Left ventricle myocardium inferior (tissue), 1 donor: ENCODE results near the gene MAB21L3. TPM values are rescaled to one million over a fixed set of nuclear protein-coding genes. Genes with fewer than 3 reads are reported as not detected.

Source experiments
- DNase-seq: peaks from one replicate; pipeline ENCODE4 v3.0.0-alpha.2; 2020
- H3K27ac ChIP-seq: fragments of 200-600 bp; replicated peaks from 2 replicates; pipeline ENCODE4 v1.8.0; 2021
- H3K27me3 ChIP-seq: fragments of 200-600 bp; 2 replicates; pipeline ENCODE4 v1.8.0; 2021; ENCODE audit warnings: low read depth
- H3K36me3 ChIP-seq: fragments of 200-600 bp; 2 replicates; pipeline ENCODE4 v1.8.0; 2021
- H3K4me1 ChIP-seq: fragments of 200-600 bp; 2 replicates; pipeline ENCODE4 v1.8.0; 2021
- H3K4me3 ChIP-seq: fragments of 200-600 bp; 2 replicates; pipeline ENCODE4 v1.8.0; 2021; ENCODE audit warnings: mild to moderate bottlenecking, moderate library complexity
- H3K9me3 ChIP-seq: fragments of 200-600 bp; replicated peaks from 2 replicates; pipeline ENCODE4 v1.8.0; 2021
- intact Hi-C: fragments of 100-400 bp; cut with micrococcal nuclease; formaldehyde crosslinking; loops from one replicate; pipeline ENCODE4 v1.11.0; 2022
- long read RNA-seq: library from polyadenylated mRNA; unstranded; transcript quantifications from one replicate; pipeline ENCODE4 v2.0.0, GENCODE V29; 2021
- total RNA-seq: library from RNA; stranded (reverse); fragmentation: NEBNext Ultra II Directional; extraction: Animal tissue kit (Norgen Biotek cat#: 25700); gene quantifications from one replicate; pipeline ENCODE4 v1.2.1, GENCODE V29; 2021
- TF ChIP-seq, protein P1 (sequence below): fragments of 200-600 bp; IDR thresholded peaks from 2 replicates; pipeline ENCODE4 v1.8.0; 2021; ENCODE audit warnings: antibody characterized with exemption, mild to moderate bottlenecking, borderline replicate concordance
- donor health status: DM: no; HTN: yes; CAD: no; lungs with severe emphysema.

MAB21L3 gene
- total RNA-seq, result not detected
- long read RNA-seq, result 0 reads

DNA sequence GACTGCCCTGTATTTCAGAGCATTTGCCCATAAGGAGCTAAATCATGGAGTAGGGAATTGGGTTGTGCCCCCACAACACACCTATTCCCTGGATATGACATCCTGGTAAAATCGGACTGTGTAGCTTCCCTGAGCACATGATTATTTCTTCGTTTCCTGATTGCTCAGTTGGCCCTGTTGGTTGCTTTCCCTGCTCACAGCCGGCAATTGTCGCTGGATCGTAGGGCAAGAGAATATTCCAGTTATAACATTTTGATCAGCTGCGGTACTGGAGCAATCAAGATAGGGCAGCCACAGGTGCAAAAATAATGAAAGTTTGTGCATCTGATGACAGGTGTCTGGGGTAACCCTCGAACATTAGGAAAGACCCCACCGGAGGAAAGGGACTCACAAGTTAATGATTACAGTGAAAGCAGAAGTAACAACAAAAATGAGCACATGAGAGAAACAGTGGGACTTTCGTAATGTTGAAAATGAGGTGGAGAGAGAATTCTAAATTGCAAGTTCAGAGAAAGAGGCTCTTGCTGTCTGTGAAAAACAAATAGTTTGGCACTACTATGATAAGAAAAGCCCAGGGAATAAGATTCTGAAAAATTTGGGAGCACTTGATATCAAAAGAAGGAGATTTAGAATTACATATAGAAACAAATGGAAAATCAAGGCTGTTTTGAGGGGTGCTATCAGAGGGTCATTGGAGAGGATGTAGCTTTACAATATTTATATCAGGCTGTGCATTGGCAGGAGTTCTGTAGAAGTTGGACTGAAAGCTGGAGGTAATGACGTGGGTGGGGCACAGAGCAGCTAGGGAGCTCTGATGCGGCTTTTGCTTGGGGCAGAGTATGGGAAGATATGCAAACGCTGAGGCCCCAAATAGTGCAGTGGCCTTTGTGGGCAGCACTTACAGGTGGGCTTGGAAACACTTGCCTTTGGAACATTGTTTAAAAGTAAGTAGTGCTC lies at the start of gene MAB21L3:
TSS of gene MAB21L3 (plus strand) at position 833 of the 957 bp plus-strand sequence. CDS start 1,217 bp downstream, outside the sequence.
- intact Hi-C loops, result no loop called here
- Histone ChIP-seq H3K4me1 (peaks cover 4% of the 10 kb centered on the region), H3K4me3 (peak within 1 kb of the TSS; percentile 9), H3K27me3 (no peaks in the 10 kb centered on the region), H3K9me3 (no peaks in the 10 kb centered on the region), H3K36me3 (no peaks in the 10 kb centered on the region), H3K27ac (no peak within 1 kb of the TSS)
- DNase-seq, result no peak
- TF ChIP-seq, protein P1, sequence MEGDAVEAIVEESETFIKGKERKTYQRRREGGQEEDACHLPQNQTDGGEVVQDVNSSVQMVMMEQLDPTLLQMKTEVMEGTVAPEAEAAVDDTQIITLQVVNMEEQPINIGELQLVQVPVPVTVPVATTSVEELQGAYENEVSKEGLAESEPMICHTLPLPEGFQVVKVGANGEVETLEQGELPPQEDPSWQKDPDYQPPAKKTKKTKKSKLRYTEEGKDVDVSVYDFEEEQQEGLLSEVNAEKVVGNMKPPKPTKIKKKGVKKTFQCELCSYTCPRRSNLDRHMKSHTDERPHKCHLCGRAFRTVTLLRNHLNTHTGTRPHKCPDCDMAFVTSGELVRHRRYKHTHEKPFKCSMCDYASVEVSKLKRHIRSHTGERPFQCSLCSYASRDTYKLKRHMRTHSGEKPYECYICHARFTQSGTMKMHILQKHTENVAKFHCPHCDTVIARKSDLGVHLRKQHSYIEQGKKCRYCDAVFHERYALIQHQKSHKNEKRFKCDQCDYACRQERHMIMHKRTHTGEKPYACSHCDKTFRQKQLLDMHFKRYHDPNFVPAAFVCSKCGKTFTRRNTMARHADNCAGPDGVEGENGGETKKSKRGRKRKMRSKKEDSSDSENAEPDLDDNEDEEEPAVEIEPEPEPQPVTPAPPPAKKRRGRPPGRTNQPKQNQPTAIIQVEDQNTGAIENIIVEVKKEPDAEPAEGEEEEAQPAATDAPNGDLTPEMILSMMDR, result no peak

DNA sequence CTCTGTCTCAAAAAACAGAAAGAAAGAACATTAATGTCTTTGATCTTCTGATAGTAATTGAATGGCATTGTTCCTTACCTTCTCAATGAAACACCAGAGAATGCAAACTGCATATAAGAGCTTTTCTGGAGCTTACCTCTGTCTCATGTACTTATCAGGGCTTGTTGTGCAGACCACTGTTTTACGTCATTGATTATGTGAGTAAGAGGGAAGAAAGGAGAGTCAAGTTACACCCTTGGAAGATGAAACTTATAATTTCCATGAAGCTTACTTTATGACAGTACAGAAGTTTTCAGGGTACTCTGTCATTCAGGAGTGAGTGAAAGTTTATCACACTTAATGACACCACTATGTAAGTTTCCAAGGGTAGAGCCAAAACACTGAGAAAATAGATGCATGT lies 49.0 kb upstream of the MAB21L3 start:
- Histone ChIP-seq H3K9me3 (peaks cover 21% of the 10 kb centered on the region), H3K36me3 (peaks cover 22% of the 10 kb centered on the region), H3K27ac (no peak overlapping the region), H3K4me1 (no peaks in the 10 kb centered on the region), H3K4me3 (no peak overlapping the region), H3K27me3 (no peaks in the 10 kb centered on the region)
- DNase-seq, result no peak
- intact Hi-C loops, result no loop called here
- TF ChIP-seq, protein P1, result no peak

DNA sequence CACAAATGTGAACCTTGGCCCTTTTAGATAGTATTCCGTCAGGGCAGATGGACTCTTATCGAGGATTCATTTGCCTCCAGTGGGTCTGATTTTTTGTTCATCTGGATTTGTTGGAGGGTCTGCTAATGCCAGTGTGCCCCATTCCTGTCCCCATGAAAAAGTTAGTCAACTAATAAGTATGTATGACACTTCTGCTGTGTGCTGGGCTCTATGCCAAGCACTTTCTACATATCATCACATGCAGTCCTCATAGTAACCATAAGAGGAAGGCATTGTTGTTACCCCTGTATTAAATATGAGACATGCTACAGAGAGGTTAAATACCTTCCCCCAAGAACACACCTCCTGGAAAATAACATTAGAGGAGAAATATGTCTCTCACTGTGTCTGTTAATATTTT lies 46.6 kb upstream of the MAB21L3 start:
- Histone ChIP-seq H3K4me1 (no peaks in the 10 kb centered on the region), H3K4me3 (no peak overlapping the region), H3K27ac (no peak overlapping the region), H3K9me3 (no peaks in the 10 kb centered on the region), H3K36me3 (peaks cover 39% of the 10 kb centered on the region), H3K27me3 (no peaks in the 10 kb centered on the region)
- TF ChIP-seq, protein P1, result no peak
- DNase-seq, result no peak
- intact Hi-C loops, result no loop called here

DNA sequence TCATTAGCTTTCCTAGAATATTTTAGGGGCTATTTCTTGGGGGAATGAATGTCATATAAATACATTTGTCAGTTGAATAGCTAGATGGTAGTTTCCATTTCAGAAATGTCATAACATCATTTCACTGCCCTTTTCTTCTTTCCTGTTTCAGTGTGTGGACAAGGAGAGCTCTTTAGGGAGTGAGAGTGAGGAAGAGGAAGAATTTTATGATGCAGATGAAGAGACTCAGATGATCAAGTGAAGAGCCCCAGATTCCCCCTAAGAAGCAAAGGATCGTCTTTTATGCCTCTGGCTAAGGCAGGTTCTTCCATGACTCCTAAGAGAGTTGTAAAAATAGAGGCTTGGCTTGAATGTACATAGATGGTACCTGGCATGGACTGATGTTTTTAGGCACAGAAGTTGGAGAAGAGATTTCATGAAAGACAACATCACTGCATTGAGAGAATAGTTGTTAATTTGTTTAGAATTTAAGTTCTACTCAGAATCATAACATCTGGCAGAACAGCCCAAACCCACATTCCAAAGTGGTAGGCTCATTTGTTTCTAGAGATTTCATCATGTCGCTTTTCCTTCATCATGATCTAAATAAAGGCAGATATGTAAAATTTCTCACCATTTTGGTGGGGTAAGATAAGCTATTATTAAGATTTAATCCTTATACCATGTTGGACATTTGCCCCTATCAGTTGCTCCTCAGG lies 44.2 kb upstream of the MAB21L3 start:
- Histone ChIP-seq H3K4me3 (no peak overlapping the region), H3K27ac (peak overlapping the region; percentile 70), H3K27me3 (no peaks in the 10 kb centered on the region), H3K4me1 (no peaks in the 10 kb centered on the region), H3K36me3 (peaks cover 48% of the 10 kb centered on the region), H3K9me3 (no peaks in the 10 kb centered on the region)
- DNase-seq, result no peak
- TF ChIP-seq, protein P1, result no peak
- intact Hi-C loops, result no loop called here

DNA sequence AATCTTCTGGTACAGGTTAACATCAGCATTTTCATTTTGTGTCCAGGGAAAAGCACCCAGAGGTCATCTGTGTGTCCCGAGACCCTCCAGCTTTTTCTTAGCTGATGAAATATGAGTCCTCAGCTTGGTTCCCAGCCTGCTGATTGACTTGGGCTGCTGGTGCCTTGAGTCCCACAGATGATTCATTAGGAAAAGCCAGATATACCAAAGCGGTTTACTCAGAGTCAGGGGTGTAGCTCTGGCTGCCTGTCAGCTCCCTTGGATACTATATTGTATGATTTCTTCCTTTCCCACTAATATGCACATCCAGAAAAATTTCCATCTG lies 43.7 kb upstream of the MAB21L3 start:
- no peaks in the 10 kb centered on the region for H3K9me3 ChIP-seq

More for the DNA sequence above, 43.7 kb upstream of the MAB21L3 start:
- no peak overlapping the region for H3K4me3 ChIP-seq
- TF ChIP-seq, protein P1, result no peak
- peaks cover 48% of the 10 kb centered on the region for H3K36me3 ChIP-seq
- intact Hi-C loops, result no loop called here
- DNase-seq, result peak; percentile 35
- peak overlapping the region; percentile 70 for H3K27ac ChIP-seq
- H3K4me1 ChIP-seq, result no peaks in the 10 kb centered on the region
- no peaks in the 10 kb centered on the region for H3K27me3 ChIP-seq
